Right lobe of liver (tissue), 4 donors: ENCODE measurements around the gene OBP2B.

Source experiments
- CTCF ChIP-seq, 4 donors: fragments of 200-600 bp in 3 of 4; fragments of 450-650 bp in 1 of 4; IDR thresholded peaks; one replicate each; pipeline versions ENCODE4 v1.5.1 to v1.8.0; 2016 to 2022; ENCODE audit warnings: antibody characterized with exemption in 4 of 4, mild to moderate bottlenecking in 2 of 4
- POLR2A ChIP-seq: fragments of 450-650 bp; IDR thresholded peaks from one replicate; pipeline ENCODE4 v1.6.1; 2017; ENCODE audit warnings: antibody characterized with exemption, mild to moderate bottlenecking
- donor health status: DM: no; HTN: no; CAD: no.
- donor health status: DM: no; HTN: no; CAD: no.
- donor health status: DM: no; HTN: yes; CAD: no.

- TF ChIP-seq POLR2A, result no peak
- no peak for TF ChIP-seq CTCF (IDR thresholded peaks at IDR 0.05)
Observed at GRCh38 chr9:133258061-133259015, 49.3 kb upstream of the OBP2B start.
